Hepatocyte (in vitro differentiated cells): Measurements from ENCODE around the gene KCNQ1. TPM values are rescaled to one million over a fixed set of nuclear protein-coding genes. Genes with fewer than 3 reads are reported as not detected.

ENCODE experiments used
- DNase-seq: peaks from one replicate; pipeline ENCODE4 v3.0.0-alpha.2; 2016; ENCODE audit warnings: low spot score
- H2AFZ ChIP-seq: fragments of 200-600 bp; sonication (generic); 2 replicates; pipeline ENCODE4 v1.6.0; 2016; ENCODE audit warnings: antibody characterized with exemption, mild to moderate bottlenecking
- H3K27ac ChIP-seq: fragments of 200-600 bp; sonication (generic); 2 replicates; pipeline ENCODE4 v1.5.1; 2016; ENCODE audit warnings: mild to moderate bottlenecking
- H3K27me3 ChIP-seq: fragments of 200-600 bp; sonication (generic); 2 replicates; pipeline ENCODE4 v1.6.1; 2016
- H3K36me3 ChIP-seq: fragments of 200-600 bp; sonication (generic); replicated peaks from 2 replicates; pipeline ENCODE4 v1.5.1; 2016; ENCODE audit warnings: low read depth; ENCODE audit not compliant: insufficient read depth
- H3K4me1 ChIP-seq: fragments of 200-600 bp; sonication (generic); 2 replicates; pipeline ENCODE4 v1.5.1; 2016; ENCODE audit warnings: mild to moderate bottlenecking, moderate library complexity; ENCODE audit not compliant: insufficient read depth
- H3K4me2 ChIP-seq: fragments of 200-600 bp; sonication (generic); 2 replicates; pipeline ENCODE4 v1.6.0; 2016
- H3K4me3 ChIP-seq: fragments of 200-600 bp; sonication (generic); 2 replicates; pipeline ENCODE4 v1.5.1; 2016; ENCODE audit warnings: mild to moderate bottlenecking
- H3K79me2 ChIP-seq: fragments of 200-600 bp; sonication (generic); 2 replicates; pipeline ENCODE4 v1.6.0; 2017; ENCODE audit warnings: mild to moderate bottlenecking
- H3K9me2 ChIP-seq: fragments of 200-600 bp; sonication (generic); replicated peaks from 2 replicates; pipeline ENCODE4 v1.6.0; 2017; ENCODE audit warnings: mild to moderate bottlenecking; ENCODE audit not compliant: insufficient read depth
- H3K9me3 ChIP-seq: fragments of 200-600 bp; sonication (generic); 2 replicates; pipeline ENCODE4 v1.5.1; 2016; ENCODE audit warnings: low read depth, mild to moderate bottlenecking
- H4K20me1 ChIP-seq: fragments of 200-600 bp; sonication (generic); 2 replicates; pipeline ENCODE4 v1.6.0; 2016; ENCODE audit warnings: mild to moderate bottlenecking; ENCODE audit not compliant: insufficient read depth, poor library complexity, severe bottlenecking
- EZH2 ChIP-seq: fragments of 200-600 bp; sonication (generic); IDR thresholded peaks from 2 replicates; pipeline ENCODE4 v1.6.1; 2016; ENCODE audit warnings: antibody characterized with exemption, mild to moderate bottlenecking, borderline replicate concordance
- EZH2phosphoT487 ChIP-seq: fragments of 200-600 bp; sonication (generic); IDR thresholded peaks from one replicate; pipeline ENCODE4 v1.6.1; 2018; ENCODE audit warnings: antibody characterized with exemption, mild to moderate bottlenecking, low read depth, moderate library complexity; ENCODE audit not compliant: unreplicated experiment, severe bottlenecking
- WGBS: methylation state at CpG from one replicate; pipeline ENCODE4 v1.1.6; 2016; ENCODE audit warnings: low lambda C conversion rate; ENCODE audit errors: missing lambda C conversion rate; 5-methylcytosine and 5-hydroxymethylcytosine counted together
- polyA plus RNA-seq: library from polyadenylated mRNA; unstranded; fragments of >200 nt; fragmentation: Nextera tagmentation; extraction: Ambion mirVana; gene quantifications from 2 replicates; pipeline ENCODE4 v1.2.1, GENCODE V29; 2016
- total RNA-seq: library from RNA; depleted of rRNA; stranded (reverse); fragments of >200 nt; gene quantifications from 2 replicates; pipeline ENCODE4 v1.2.3, GENCODE V29; 2014
- TF ChIP-seq, protein P1 (sequence below): fragments of 200-600 bp; sonication (generic); IDR thresholded peaks from 2 replicates; pipeline ENCODE4 v1.5.1; 2016; ENCODE audit warnings: antibody characterized with exemption, mild to moderate bottlenecking; ENCODE audit not compliant: poor library complexity

The KCNQ1 gene
- total and polyA plus RNA-seq, 2 experiments from 2014 or later, result 1.8 to 6.4 TPM

DNA sequence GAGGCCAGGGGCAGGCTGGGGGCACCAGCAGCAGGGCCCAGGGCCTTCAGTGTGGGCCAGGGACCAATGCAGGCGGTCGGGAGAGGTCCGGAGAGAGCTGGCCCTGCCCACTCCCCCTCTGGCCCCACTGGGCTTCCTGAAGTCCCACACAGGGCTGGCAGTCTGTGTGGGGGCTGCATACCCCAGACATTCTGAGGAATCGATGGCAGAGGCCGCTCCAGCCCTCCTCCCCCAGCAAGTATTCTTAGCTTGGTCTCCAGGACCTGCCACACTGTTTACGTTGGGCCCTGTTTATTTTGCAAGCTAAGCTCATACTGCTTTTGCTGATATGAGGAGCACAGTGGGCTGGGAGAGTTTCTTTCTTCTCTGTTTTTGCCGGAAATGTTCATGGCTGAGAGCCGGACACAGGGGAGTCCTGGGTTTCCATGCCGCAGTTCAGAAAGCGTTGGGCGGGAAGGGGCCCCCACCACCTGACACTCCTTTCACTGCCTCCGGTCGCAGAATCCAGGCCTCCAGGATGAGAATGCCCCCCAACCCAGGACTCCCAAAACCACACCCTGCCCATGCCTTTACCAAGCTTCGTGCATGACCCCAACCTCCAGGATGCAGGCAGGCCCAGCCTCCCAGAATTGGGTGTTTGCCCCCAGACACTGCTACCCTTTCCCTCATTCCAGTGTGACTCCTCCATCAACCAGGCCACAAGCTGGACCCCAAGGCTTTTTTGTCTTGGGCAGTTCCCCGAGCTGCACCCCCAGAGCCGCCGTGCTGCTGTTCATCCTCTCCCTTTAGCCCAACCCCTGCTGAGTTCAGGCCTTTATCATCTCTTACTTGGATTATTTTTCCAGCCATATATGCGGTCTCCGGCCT is 336.8 kb downstream of the KCNQ1 start:
- H3K79me2 ChIP-seq, result no peaks in the 10 kb centered on the region
- H4K20me1 ChIP-seq, result no peaks in the 10 kb centered on the region
- H3K9me3 ChIP-seq, result no peaks in the 10 kb centered on the region
- H3K4me1 ChIP-seq, result peaks cover 48% of the 10 kb centered on the region
- H3K27me3 ChIP-seq, result no peaks in the 10 kb centered on the region
- H3K4me2 ChIP-seq, result peak overlapping the region; percentile 42
- DNase-seq, result peak; percentile 49
- H3K36me3 ChIP-seq, result no peaks in the 10 kb centered on the region
- WGBS, result 63% methylated on average over 15 of the region's 19 CpGs
- no peaks in the 10 kb centered on the region for H3K9me2 ChIP-seq
- peak overlapping the region; percentile 29 for H2AFZ ChIP-seq
- H3K4me3 ChIP-seq, result no peak overlapping the region
- TF ChIP-seq EZH2 (no peak), EZH2phosphoT487 (no peak)
- TF ChIP-seq, protein P1, sequence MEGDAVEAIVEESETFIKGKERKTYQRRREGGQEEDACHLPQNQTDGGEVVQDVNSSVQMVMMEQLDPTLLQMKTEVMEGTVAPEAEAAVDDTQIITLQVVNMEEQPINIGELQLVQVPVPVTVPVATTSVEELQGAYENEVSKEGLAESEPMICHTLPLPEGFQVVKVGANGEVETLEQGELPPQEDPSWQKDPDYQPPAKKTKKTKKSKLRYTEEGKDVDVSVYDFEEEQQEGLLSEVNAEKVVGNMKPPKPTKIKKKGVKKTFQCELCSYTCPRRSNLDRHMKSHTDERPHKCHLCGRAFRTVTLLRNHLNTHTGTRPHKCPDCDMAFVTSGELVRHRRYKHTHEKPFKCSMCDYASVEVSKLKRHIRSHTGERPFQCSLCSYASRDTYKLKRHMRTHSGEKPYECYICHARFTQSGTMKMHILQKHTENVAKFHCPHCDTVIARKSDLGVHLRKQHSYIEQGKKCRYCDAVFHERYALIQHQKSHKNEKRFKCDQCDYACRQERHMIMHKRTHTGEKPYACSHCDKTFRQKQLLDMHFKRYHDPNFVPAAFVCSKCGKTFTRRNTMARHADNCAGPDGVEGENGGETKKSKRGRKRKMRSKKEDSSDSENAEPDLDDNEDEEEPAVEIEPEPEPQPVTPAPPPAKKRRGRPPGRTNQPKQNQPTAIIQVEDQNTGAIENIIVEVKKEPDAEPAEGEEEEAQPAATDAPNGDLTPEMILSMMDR, result no peak
- peak overlapping the region; percentile 97 for H3K27ac ChIP-seq

DNA sequence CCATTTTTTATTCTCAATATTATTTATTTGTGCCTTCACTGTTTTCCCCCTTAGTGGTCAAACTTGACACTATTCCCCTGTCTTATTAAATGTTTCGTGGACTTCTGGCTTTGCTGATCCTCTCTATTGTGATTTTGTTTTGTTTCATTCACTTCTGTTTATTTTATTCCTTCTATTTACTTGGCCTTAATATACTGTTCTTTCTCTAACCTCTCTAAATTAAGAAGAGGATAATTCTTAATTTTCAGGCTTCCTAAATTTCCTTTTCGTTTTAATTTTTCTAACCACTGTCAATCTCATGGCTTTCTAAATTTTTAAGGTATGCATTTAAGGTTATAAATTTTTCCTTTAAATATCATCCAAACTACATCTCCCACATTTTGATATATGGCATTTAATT is 338.0 kb downstream of the KCNQ1 start:
- Histone ChIP-seq H3K9me2 (no peaks in the 10 kb centered on the region), H3K4me2 (no peak overlapping the region), H3K4me1 (peaks cover 44% of the 10 kb centered on the region), H3K9me3 (no peaks in the 10 kb centered on the region), H3K36me3 (no peaks in the 10 kb centered on the region), H4K20me1 (no peaks in the 10 kb centered on the region), H3K27ac (no peak overlapping the region), H3K79me2 (no peaks in the 10 kb centered on the region), H3K27me3 (no peaks in the 10 kb centered on the region), H3K4me3 (no peak overlapping the region), H2AFZ (no peak overlapping the region)
- WGBS, result 96% methylated on average over 2 of the region's 2 CpGs
- TF ChIP-seq EZH2phosphoT487 (no peak), EZH2 (no peak)
- TF ChIP-seq, protein P1, result no peak
- DNase-seq, result no peak

DNA sequence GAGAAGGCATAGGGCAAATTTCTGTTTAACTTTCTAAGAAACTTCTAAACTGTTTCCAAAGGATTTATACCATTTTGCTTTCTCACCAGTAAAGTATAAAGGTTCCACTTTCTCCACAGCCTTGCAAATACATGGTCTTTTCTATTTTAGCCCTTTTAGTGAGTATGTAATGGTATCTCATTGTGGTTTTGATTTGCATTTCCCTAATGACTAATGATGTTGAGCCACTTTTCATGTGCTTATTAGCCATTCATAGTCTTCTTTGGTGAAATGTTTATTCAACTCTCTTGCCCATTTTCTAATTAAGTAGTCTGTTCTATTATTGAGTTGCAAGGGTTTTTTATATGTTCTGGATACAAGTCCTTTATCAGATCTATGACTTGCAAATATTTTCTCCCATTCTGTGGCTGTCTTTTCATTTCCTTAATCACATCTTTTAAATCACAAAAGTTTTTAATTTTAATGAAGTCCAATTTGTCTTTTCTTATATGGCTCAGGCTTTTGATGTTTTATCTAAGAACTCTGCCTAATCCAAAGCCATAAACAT is 338.8 kb downstream of the KCNQ1 start:
- Histone ChIP-seq H3K9me2 (no peaks in the 10 kb centered on the region), H3K4me2 (no peak overlapping the region), H3K4me3 (no peak overlapping the region), H2AFZ (no peak overlapping the region), H3K4me1 (peaks cover 43% of the 10 kb centered on the region), H3K9me3 (no peaks in the 10 kb centered on the region), H3K36me3 (no peaks in the 10 kb centered on the region), H3K27me3 (no peaks in the 10 kb centered on the region), H3K79me2 (no peaks in the 10 kb centered on the region), H3K27ac (no peak overlapping the region), H4K20me1 (no peaks in the 10 kb centered on the region)
- DNase-seq, result no peak
- TF ChIP-seq, protein P1, result no peak
- TF ChIP-seq EZH2 (no peak), EZH2phosphoT487 (no peak)
